Stomach (tissue), 4 donors: ENCODE results near the gene METTL6.

Experiments used
- CTCF ChIP-seq, 7 experiments: fragments of 450-650 bp in 4 of 7; fragments of 200-600 bp in 3 of 7; sonication (generic) in 3 of 7; IDR thresholded peaks; one replicate each; pipeline ENCODE4 v1.5.1; 2016 to 2019; ENCODE audit warnings: antibody characterized with exemption in 7 of 7, control low read depth in 2 of 7, mild to moderate bottlenecking in 1 of 7
- POLR2A ChIP-seq, 4 donors: fragments of 450-650 bp; IDR thresholded peaks; one replicate each; pipeline ENCODE4 v1.6.1; 2016; ENCODE audit warnings: antibody characterized with exemption in 4 of 4, control low read depth in 2 of 4, mild to moderate bottlenecking in 1 of 4, moderate library complexity in 1 of 4
- POLR2AphosphoS5 ChIP-seq, 3 donors: sonication (generic); formaldehyde crosslinking; IDR thresholded peaks; one replicate each; pipeline ENCODE4 v1.6.1; 2016; ENCODE audit warnings: antibody characterized with exemption in 3 of 3

GRCh38 chr3:15390460-15390859 lies 36.9 kb downstream of the METTL6 start:
- TF ChIP-seq CTCF (IDR thresholded peaks at IDR 0.05) (no peak), POLR2A (IDR thresholded peaks at IDR 0.05) (no peak), POLR2AphosphoS5 (IDR thresholded peaks at IDR 0.05) (no peak)
